HG03135 (cell line): ENCODE measurements around the gene ZFAND3.
"Not testable (repeated sequence)": the region's sequence is repeated elsewhere in the genome, so short reads cannot be mapped to it uniquely, and the experiment has no call there.

Experiments used
- ATAC-seq: cut with Tn5 transposase; IDR thresholded peaks from one replicate; pipeline ENCODE4 v1.9.1; 2021; ENCODE audit warnings: mild to moderate bottlenecking, moderate library complexity; ENCODE audit not compliant: unreplicated experiment

ZFAND3 gene

GRCh38 chr6:38114976-38115625 lies 295.6 kb downstream of the ZFAND3 start:
- no peak for ATAC-seq

DNA sequence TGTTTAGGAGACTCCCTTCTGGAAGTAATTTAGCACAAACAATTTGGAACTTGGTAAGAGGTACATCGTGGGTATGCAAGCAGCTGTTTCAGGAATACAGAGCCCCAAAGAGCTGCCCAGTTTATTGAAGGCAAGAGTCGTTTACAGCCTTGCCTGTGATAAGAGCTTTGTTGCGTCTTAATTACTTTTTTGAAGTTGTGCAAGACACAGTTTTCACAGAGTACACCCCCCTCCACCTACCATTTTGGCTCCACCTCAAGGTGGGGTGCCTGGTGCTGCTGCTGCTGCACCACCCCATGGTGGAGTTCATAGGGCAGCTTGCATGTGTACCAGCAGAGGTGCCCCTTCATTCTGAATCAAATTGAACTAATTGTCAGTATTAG lies 296.1 kb downstream of the ZFAND3 start:
- no peak for ATAC-seq

DNA sequence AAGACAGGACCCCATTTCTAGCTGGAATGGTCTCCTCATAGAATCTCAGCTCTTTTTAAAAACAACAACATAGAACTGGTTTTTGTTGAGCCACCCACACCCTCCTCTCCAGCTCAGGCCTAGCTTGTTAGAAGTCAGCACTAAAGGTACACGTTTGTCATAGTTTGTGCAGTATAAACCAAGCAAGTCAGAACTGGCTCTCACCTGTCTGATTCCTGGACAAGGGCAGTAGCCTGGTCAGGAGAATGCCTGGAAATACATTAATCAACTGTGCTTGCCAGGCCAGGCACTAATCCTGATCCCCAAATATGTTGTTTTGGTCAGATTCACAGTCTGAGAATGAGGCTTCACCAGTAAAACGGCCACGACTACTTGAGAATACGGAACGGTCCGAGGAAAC lies 296.7 kb downstream of the ZFAND3 start:
- no peak for ATAC-seq

DNA sequence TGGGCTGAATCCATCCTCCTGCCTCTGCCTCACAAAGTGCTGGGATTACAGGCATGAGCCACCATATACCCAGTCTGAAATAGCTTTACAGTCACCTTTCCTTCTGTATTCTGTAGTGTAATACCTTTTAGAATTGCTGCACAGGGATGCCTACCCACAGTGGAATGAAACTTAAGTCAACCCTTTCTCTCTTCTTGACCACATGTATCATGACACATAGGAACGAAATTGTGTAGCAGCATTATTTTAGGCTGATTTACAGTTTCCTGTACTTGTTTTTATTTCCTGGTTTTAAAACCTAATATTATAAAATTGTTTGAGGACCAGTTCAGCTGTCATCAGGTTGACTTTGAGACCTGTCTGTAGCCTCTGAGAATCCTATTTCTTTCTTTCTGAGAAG lies 297.8 kb downstream of the ZFAND3 start:
- no peak for ATAC-seq

DNA sequence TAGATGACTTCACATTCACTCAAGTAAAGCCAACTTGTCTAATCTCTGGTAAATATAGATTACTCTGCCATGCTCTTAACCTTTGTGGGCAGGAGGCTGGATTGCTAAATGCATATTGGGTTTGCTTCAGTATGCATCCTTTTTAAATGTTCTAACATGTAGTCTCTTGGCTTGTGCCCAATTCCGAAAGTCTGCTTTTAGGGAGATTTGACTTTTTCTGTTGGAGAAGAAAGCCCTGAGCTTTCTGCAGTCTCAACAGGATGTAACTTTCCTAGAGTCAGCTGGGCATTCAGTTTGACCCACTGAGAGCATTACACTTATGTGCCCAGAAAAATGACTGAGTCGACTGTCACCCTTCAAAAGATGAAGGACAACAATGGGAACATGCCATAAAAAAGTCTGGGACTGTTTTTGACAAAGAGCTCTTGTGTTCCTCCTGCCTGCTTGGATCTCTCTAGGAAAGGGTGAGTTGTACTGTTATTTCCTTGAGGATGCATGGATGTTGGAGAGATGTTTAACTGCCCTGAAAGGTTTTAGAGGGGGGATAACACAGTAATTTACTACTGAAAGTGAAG lies 299.4 kb downstream of the ZFAND3 start:
- ATAC-seq: no peak

GRCh38 chr6:38119516-38119915 lies 300.0 kb downstream of the ZFAND3 start:
- no peak for ATAC-seq

DNA sequence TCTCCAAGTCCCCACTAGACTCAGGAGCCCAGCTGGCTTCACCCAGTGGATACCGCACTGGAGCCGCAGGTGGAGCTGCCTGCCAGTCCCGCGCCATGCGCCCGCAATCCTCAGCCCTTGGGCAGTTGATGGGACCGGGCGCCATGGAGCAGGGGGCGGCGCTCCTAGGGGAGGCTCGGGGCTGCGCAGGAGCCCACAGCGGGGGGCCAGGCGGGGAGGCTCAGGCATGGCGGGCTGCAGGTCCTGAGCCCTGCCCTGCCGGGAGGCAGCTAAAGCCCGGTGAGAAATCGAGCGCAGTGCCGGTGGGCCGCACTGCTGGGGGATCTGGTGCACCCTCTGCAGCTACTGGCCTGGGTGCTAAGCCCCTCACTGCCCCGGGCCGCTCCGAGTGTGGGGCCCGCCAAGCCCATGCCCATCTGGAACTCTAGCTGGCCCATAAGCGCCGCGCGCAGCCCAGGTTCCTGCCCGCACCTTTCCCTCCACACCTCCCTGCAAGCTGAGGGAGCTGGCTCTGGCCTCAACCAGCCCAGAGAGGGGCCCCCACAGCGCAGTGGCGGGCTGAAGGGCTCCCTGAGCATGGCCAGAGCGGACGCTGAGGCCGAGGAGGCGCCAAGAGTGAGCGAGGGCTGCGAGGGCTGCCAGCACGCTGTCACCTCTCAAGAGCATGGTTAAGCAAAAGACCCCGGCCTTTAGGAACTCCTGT lies 304.8 kb downstream of the ZFAND3 start:
- ATAC-seq: not testable (repeated sequence)

DNA sequence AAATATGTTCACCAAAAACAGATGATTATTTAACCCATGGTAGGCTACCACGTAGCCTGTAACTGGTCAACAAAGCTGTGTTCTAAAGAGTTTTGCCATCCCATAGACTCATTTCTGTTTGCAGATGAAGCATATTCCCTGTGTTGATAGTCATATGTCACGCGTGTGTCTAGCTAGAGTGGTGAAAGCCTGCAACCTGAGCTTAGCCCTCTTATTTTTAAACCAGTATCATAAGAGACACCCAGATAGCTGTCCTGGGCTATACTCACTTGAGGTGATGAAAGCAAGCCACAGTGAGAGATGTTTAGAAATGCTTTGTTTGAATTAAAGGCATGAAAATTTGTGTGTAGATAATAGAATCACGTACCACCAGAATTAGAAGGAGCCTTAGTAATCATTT lies 307.8 kb downstream of the ZFAND3 start:
- no peak for ATAC-seq

- ATAC-seq: no peak
These were observed 312.0 kb downstream of the ZFAND3 start for GRCh38 chr6:38131527-38131965.

- ATAC-seq: no peak
These were observed 314.6 kb downstream of the ZFAND3 start for GRCh38 chr6:38133932-38134703.

- ATAC-seq: no peak
These were observed 315.2 kb downstream of the ZFAND3 start for GRCh38 chr6:38134704-38135088.

GRCh38 chr6:38136547-38136946 lies 317.0 kb downstream of the ZFAND3 start:
- no peak for ATAC-seq

GRCh38 chr6:38137608-38138265 lies 318.2 kb downstream of the ZFAND3 start:
- no peak for ATAC-seq

DNA sequence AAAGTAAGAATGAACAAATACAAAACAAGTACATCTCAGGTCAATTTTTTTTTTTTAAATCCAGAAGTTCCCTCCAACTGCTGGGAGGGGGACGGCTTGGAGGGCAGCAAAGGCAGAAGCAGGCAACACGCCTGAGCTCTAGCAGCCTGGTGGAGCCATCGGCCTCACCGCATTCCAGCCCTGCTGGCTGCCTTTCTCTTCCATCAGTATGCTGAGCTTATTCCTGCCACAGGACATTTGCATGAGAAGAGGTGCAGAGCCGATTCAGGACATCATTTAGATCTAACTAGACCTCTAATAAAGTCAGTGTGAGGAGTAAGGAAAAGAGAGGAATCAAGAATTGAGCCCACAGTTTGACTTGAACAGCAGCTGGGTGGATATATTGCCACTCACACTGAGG lies 318.8 kb downstream of the ZFAND3 start:
- no peak for ATAC-seq

DNA sequence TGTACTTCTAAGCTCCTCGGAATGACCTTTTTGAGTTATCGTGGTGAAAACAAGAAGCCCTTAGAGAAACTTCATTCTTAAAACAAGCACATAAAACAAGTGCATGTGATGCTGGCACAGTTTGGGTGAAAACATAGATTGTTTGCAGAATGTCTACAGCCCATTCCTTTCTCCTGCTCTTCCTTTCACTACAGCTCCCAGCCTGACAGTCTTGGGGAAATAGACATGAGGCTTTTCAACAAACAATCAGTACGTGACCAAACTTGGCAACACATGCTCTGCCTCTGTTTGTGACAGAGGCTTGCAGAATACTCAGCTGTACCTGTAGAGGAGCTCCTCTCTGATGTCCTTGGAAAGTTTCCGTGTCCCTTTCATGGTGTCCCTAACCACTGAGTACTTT lies 321.6 kb downstream of the ZFAND3 start:
- ATAC-seq: no peak

DNA sequence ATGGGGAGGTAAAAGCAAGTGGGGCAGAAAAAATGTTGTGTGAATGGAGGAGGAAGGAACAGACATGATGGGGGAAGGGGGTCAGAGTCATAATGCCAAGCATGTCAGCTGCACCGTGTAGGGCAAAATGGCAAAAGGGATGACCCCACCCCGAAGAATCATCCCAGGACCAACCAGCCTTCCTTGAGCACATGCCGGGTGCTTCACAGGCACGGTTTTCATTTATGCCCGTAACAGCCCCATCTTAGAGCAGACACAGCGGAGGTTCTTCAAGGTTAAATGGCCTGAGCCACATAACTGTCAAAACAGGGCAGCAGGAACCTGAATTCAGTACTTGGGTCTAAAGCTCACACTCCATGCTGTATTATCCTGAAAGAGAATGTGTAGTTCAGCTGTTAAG lies 322.2 kb downstream of the ZFAND3 start:
- ATAC-seq: no peak

GRCh38 chr6:38142178-38142902 lies 322.8 kb downstream of the ZFAND3 start:
- ATAC-seq: no peak

DNA sequence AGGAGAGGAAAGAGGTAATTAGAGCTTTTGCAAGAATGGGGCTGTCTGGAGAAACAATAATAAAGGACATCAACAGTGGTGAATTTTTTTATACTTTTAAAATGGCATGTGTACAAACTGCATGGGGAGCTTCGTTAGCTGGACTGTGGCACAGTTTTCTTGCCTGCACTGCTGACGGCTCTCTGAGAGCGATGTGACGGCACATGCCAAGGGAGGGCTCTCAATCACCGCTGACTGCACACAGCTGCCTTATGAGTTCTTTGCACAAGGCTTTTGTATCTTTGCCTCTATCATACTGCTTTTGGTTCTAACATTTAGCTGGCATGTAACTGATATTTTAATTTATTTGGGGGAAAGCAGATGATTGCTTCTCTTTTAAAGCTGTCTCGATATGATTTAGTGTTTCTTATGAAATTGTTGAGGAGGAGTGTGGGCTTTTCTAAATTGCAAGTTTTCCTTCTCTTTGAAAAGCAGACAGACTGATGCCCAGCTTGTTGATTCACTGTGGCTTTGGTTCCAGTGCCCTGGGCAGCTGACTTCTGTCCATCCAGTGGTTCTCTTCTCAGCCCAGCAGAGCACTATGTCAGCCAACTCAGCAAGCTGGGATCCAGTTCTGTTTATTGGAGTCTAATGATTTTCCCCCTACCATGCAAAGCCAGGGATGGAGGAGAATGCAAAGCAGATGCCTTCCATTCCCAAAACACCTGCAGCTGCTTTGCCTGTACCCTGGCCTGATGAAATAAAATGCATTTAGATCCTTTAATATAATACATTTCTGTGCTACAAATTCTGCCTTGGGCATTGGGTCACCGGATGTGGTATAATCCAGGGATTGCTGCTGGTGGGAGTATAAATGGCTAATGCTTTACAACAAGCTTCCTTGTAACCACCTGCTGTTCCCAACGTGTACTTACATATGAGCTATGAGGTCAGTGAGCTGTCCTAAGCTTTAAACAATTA lies 323.9 kb downstream of the ZFAND3 start:
- ATAC-seq: no peak

GRCh38 chr6:38144365-38144945 lies 324.9 kb downstream of the ZFAND3 start:
- no peak for ATAC-seq
